H1 (cell line): ENCODE results near the gene TEX264. TPM values are rescaled to one million over a fixed set of nuclear protein-coding genes. Genes with fewer than 3 reads are reported as not detected.

ENCODE experiments used
- CTCF ChIA-PET: fragments of 300-600 bp; sonication (Branson Sonifier 250); formaldehyde crosslinking; loops from one replicate; lab custom pipeline; 2021; ENCODE audit not compliant: partially characterized antibody; lab: Charles Lee
- POLR2A ChIA-PET: fragments of 300-600 bp; sonication (Branson Sonifier 250); formaldehyde crosslinking; loops from one replicate; lab custom pipeline; 2021; ENCODE audit warnings: inconsistent platforms; ENCODE audit not compliant: partially characterized antibody; lab: Charles Lee
- DNase-seq, 2 experiments: peaks; one replicate each; pipeline versions ENCODE4 v3.0.0 to v3.0.0-alpha.2; 2010 to 2022; ENCODE audit warnings: low spot score in 2 of 2, low read depth in 1 of 2, mixed read lengths in 1 of 2
- FAIRE-seq: peaks from 2 replicates; lab custom pipeline; 2011; peaks lifted over from hg19 to GRCh38; lab: Jason Lieb, UNC
- H2AFZ ChIP-seq: 2 replicates; pipeline ENCODE4 v1.8.1; 2012; ENCODE audit warnings: low read length, inconsistent platforms
- H2AK5ac ChIP-seq: 2 replicates; pipeline ENCODE4 v1.6.1; 2013; ENCODE audit warnings: low read depth, low read length
- H2BK120ac ChIP-seq: replicated peaks from 2 replicates; pipeline ENCODE3; 2013; ENCODE audit warnings: low read depth, low read length, inconsistent platforms
- H2BK12ac ChIP-seq: 2 replicates; pipeline ENCODE4 v1.6.1; 2013; ENCODE audit warnings: low read depth, low read length
- H2BK15ac ChIP-seq: 2 replicates; pipeline ENCODE4 v1.6.1; 2013; ENCODE audit warnings: low read length
- H2BK20ac ChIP-seq: 2 replicates; pipeline ENCODE4 v1.6.1; 2013; ENCODE audit warnings: low read length
- H2BK5ac ChIP-seq: 2 replicates; pipeline ENCODE4 v1.6.1; 2013; ENCODE audit warnings: low read depth, low read length
- H3K14ac ChIP-seq: 2 replicates; pipeline ENCODE4 v1.6.1; 2013; ENCODE audit warnings: inconsistent platforms; ENCODE audit not compliant: insufficient read length
- H3K18ac ChIP-seq: 2 replicates; pipeline ENCODE4 v1.6.1; 2013; ENCODE audit warnings: low read length; ENCODE audit errors: extremely low read depth
- H3K23ac ChIP-seq: 2 replicates; pipeline ENCODE4 v1.6.1; 2013; ENCODE audit warnings: inconsistent platforms; ENCODE audit not compliant: insufficient read length
- H3K23me2 ChIP-seq: 2 replicates; pipeline ENCODE4 v1.6.1; 2013; ENCODE audit warnings: low read depth, low read length
- H3K27ac ChIP-seq: 2 replicates; pipeline ENCODE4 v1.6.1; 2011; ENCODE audit warnings: low read depth, low read length, inconsistent platforms
- H3K27me3 ChIP-seq, 4 experiments: replicated peaks in 1 of 4; 1 replicate in 1 of 4; 2 replicates in 3 of 4; pipeline versions ENCODE4 v1.6.1 to v1.8.1; 2011 to 2013; ENCODE audit warnings: low read length in 3 of 4, mild to moderate bottlenecking in 3 of 4, inconsistent platforms in 2 of 4, mixed read lengths in 2 of 4, moderate library complexity in 1 of 4; ENCODE audit not compliant: control insufficient read depth in 3 of 4, insufficient read depth in 3 of 4; ENCODE audit errors: extremely low read depth in 1 of 4
- H3K36me3 ChIP-seq, 4 experiments: 2 replicates each; pipeline versions ENCODE4 v1.6.1 to v1.8.1; 2011 to 2013; ENCODE audit warnings: mild to moderate bottlenecking in 4 of 4, low read length in 3 of 4, moderate library complexity in 2 of 4, control low read depth in 1 of 4, inconsistent platforms in 1 of 4; ENCODE audit not compliant: insufficient read depth in 4 of 4, control insufficient read depth in 2 of 4
- H3K4ac ChIP-seq: replicated peaks from 2 replicates; pipeline ENCODE3; 2013; ENCODE audit warnings: low read length, low read depth, mixed read lengths, inconsistent platforms; ENCODE audit not compliant: insufficient read length
- H3K4me1 ChIP-seq, 4 experiments: replicated peaks in 1 of 4; 1 replicate in 1 of 4; 2 replicates in 3 of 4; pipeline versions ENCODE4 v1.6.1 to v1.8.1; 2011 to 2013; ENCODE audit warnings: low read length in 3 of 4, inconsistent platforms in 2 of 4, mixed read lengths in 1 of 4; ENCODE audit not compliant: insufficient read depth in 4 of 4, control insufficient read depth in 3 of 4
- H3K4me2 ChIP-seq, 2 experiments: 2 replicates each; pipeline versions ENCODE4 v1.6.1 to v1.8.1; 2011 to 2013; ENCODE audit warnings: low read depth in 2 of 2, low read length in 2 of 2, control low read depth in 1 of 2, inconsistent platforms in 1 of 2, mild to moderate bottlenecking in 1 of 2; ENCODE audit not compliant: insufficient read depth in 1 of 2
- H3K4me3 ChIP-seq, 4 experiments: fragments of 200-600, 300-600 bp in 1 of 4; sonication (generic), shearing (Covaris generic), sonication (Bioruptor Twin) in 1 of 4; 2 replicates each; pipeline versions ENCODE4 v1.5.1 to v1.8.1; 2011 to 2016; ENCODE audit warnings: low read length in 4 of 4, low read depth in 3 of 4, control low read depth in 2 of 4, inconsistent platforms in 2 of 4, mild to moderate bottlenecking in 2 of 4, mixed read lengths in 1 of 4, moderate library complexity in 1 of 4; ENCODE audit not compliant: insufficient read depth in 2 of 4; ENCODE audit errors: extremely low read depth in 1 of 4
- H3K56ac ChIP-seq: replicated peaks from 2 replicates; pipeline ENCODE3; 2013; ENCODE audit warnings: low read depth, mild to moderate bottlenecking, mixed read lengths, low read length, inconsistent platforms; ENCODE audit not compliant: insufficient read length
- H3K79me1 ChIP-seq: 2 replicates; pipeline ENCODE4 v1.6.1; 2013; ENCODE audit warnings: low read depth, low read length, control low read depth
- H3K79me2 ChIP-seq, 2 experiments: 2 replicates each; pipeline versions ENCODE4 v1.6.1 to v1.8.1; 2012 to 2013; ENCODE audit warnings: low read length in 2 of 2, mild to moderate bottlenecking in 2 of 2, inconsistent platforms in 1 of 2; ENCODE audit not compliant: insufficient read depth in 2 of 2, control insufficient read depth in 1 of 2
- H3K9ac ChIP-seq, 4 experiments: replicated peaks in 1 of 4; 1 replicate in 1 of 4; 2 replicates in 3 of 4; pipeline versions ENCODE4 v1.6.1 to v1.8.1; 2011 to 2013; ENCODE audit warnings: low read depth in 3 of 4, low read length in 3 of 4, control low read depth in 2 of 4, mild to moderate bottlenecking in 2 of 4, moderate library complexity in 2 of 4, inconsistent platforms in 1 of 4; ENCODE audit errors: extremely low read depth in 1 of 4
- H3K9me3 ChIP-seq, 2 experiments: 2 replicates each; pipeline versions ENCODE4 v1.6.1 to v1.8.1; 2012 to 2013; ENCODE audit warnings: mild to moderate bottlenecking in 2 of 2, moderate library complexity in 2 of 2, control low read depth in 1 of 2, inconsistent platforms in 1 of 2, low read depth in 1 of 2, low read length in 1 of 2, mixed read lengths in 1 of 2; ENCODE audit not compliant: insufficient read depth in 2 of 2
- H4K20me1 ChIP-seq, 2 experiments: replicated peaks in 1 of 2; 2 replicates each; pipeline versions ENCODE3 to v1.8.1; 2011 to 2013; ENCODE audit warnings: inconsistent platforms in 2 of 2, low read length in 2 of 2, mild to moderate bottlenecking in 1 of 2; ENCODE audit not compliant: insufficient read depth in 2 of 2, control insufficient read depth in 1 of 2
- H4K5ac ChIP-seq: 2 replicates; pipeline ENCODE4 v1.6.1; 2013; ENCODE audit warnings: low read length, low read depth, mixed read lengths, inconsistent platforms; ENCODE audit not compliant: insufficient read length
- H4K8ac ChIP-seq: 2 replicates; pipeline ENCODE4 v1.8.0; 2013; ENCODE audit warnings: mild to moderate bottlenecking, moderate library complexity, low read length, inconsistent platforms; ENCODE audit not compliant: insufficient read depth; ENCODE audit errors: extremely low read depth
- H4K91ac ChIP-seq: replicated peaks from 2 replicates; pipeline ENCODE3; 2013; ENCODE audit warnings: low read length, mixed read lengths, inconsistent platforms; ENCODE audit not compliant: insufficient read length
- CEBPB ChIP-seq: IDR thresholded peaks from 2 replicates; pipeline ENCODE4 v1.6.1; 2012; ENCODE audit warnings: low read depth, low read length
- CHD2 ChIP-seq: IDR thresholded peaks from 2 replicates; pipeline ENCODE4 v1.6.1; 2012; ENCODE audit warnings: low read length, improper control_type of control experiment
- CREB1 ChIP-seq: IDR thresholded peaks from 2 replicates; pipeline ENCODE4 v1.6.1; 2012; ENCODE audit warnings: inconsistent platforms
- CTCF ChIP-seq, 3 experiments: IDR thresholded peaks; 1 replicate in 2 of 3; 2 replicates in 1 of 3; pipeline versions ENCODE4 v1.5.1 to v1.6.1; 2011; ENCODE audit warnings: low read length in 3 of 3, mild to moderate bottlenecking in 3 of 3, inconsistent platforms in 2 of 3, low read depth in 1 of 3, moderate library complexity in 1 of 3; ENCODE audit not compliant: insufficient read depth in 1 of 3; ENCODE audit errors: control extremely low read depth in 1 of 3
- EGR1 ChIP-seq: IDR thresholded peaks from 2 replicates; pipeline ENCODE4 v1.6.1; 2011; ENCODE audit warnings: low read depth, low read length, borderline replicate concordance
- FOSL1 ChIP-seq: IDR thresholded peaks from 2 replicates; pipeline ENCODE4 v1.6.1; 2011; ENCODE audit warnings: mild to moderate bottlenecking, low read depth, low read length, moderate library complexity; ENCODE audit not compliant: insufficient read depth
- JUN ChIP-seq: IDR thresholded peaks from 2 replicates; pipeline ENCODE4 v1.6.1; 2011; ENCODE audit warnings: low read depth, mild to moderate bottlenecking, improper control_type of control experiment, low read length
- NRF1 ChIP-seq: IDR thresholded peaks from 2 replicates; pipeline ENCODE4 v1.6.1; 2011; ENCODE audit warnings: mild to moderate bottlenecking, low read depth, low read length, improper control_type of control experiment
- SIN3A ChIP-seq, 2 experiments: IDR thresholded peaks in 1 of 2; conservative IDR thresholded peaks in 1 of 2; 2 replicates each; pipeline ENCODE4 v1.6.1; 2011 to 2012; ENCODE audit warnings: low read length in 2 of 2, improper control_type of control experiment in 1 of 2, low read depth in 1 of 2, mild to moderate bottlenecking in 1 of 2
- SP2 ChIP-seq: IDR thresholded peaks from 2 replicates; pipeline ENCODE4 v1.6.1; 2012; ENCODE audit warnings: mild to moderate bottlenecking, low read length, inconsistent platforms
- WGBS, 2 experiments: shearing (Covaris generic) in 1 of 2; methylation state at CpG; one replicate each; pipeline versions ENCODE4 v1.1.6 to v1.1.7; 2013 to 2015; ENCODE audit warnings: low lambda C conversion rate in 2 of 2, mixed read lengths in 2 of 2, inconsistent platforms in 1 of 2, low coverage in 1 of 2, missing lambda C conversion rate in 1 of 2; ENCODE audit not compliant: insufficient replicate concordance in 2 of 2, insufficient coverage in 1 of 2, insufficient read length in 1 of 2; ENCODE audit errors: extremely low coverage in 1 of 2, missing lambda C conversion rate in 1 of 2; 5-methylcytosine and 5-hydroxymethylcytosine counted together
- polyA plus RNA-seq, 7 experiments: library from polyadenylated mRNA; depleted of rRNA in 3 of 7; stranded (reverse) in 5 of 7; unstranded in 2 of 7; fragments of >200 nt in 5 of 7; fragments of 200-250 nt in 2 of 7; gene quantifications; 1 replicate in 5 of 7; 2 replicates in 1 of 7; 4 replicates in 1 of 7; pipeline versions ENCODE4 v1.2.1 to v1.2.3, GENCODE V29; 2011 to 2013; ENCODE audit warnings: missing spikeins in 2 of 7, mixed read lengths in 2 of 7
- total RNA-seq: library from RNA; stranded (reverse); fragmentation: NEBNext Ultra II Directional; extraction: Animal tissue kit (Norgen Biotek cat#: 25700); gene quantifications from 2 replicates; pipeline ENCODE4 v1.2.1, GENCODE V29; 2021

TEX264 gene
- total and polyA plus RNA-seq, 2 of the 8 experiments (the other 6 are each of a cell fraction or from before 2014, with no cell fraction given): 11.2 to 35.6 TPM

- Histone ChIP-seq H4K5ac (no peak overlapping the region), H2BK12ac (no peak overlapping the region), H2BK120ac (no peak overlapping the region), H2BK20ac (no peak overlapping the region), H3K36me3 (no peaks in the 10 kb centered on the region), H2AFZ (no peak overlapping the region), H2BK15ac (no peak overlapping the region), H4K91ac (no peak overlapping the region), H3K9me3 (no peaks in the 10 kb centered on the region), H3K79me2 (no peaks in the 10 kb centered on the region), H4K20me1 (no peaks in the 10 kb centered on the region), H2BK5ac (no peak overlapping the region), H3K4me2 (no peak overlapping the region), H3K23ac (no peak overlapping the region), H3K56ac (no peak overlapping the region), H3K27me3 (no peaks in the 10 kb centered on the region), H2AK5ac (no peak overlapping the region), H3K18ac (no peak overlapping the region), H3K4ac (no peak overlapping the region), H3K9ac (no peak overlapping the region), H3K4me1 (peaks cover 0 to 10% (median 5%) of the 10 kb centered on the region in 4 experiments; a peak in 4 of 7 replicates), H3K23me2 (peaks cover 7% of the 10 kb centered on the region; the same call in 1 of the 2 replicates), H4K8ac (no peak overlapping the region; the same call in 1 of the 2 replicates), H3K4me3 (no peak overlapping the region), H3K27ac (no peak overlapping the region), H3K79me1 (peaks cover 3% of the 10 kb centered on the region; the same call in 1 of the 2 replicates), H3K14ac (no peak overlapping the region)
- POLR2A ChIA-PET: interaction anchor here (1.0 to 1.3 kb wide), 3 partner anchors 12 to 175 kb away, joined by 3 to 4 read pairs (median 4); partner anchors contain the start of gene DCAF1
- DNase-seq (no peak), FAIRE-seq (no peak)
- CTCF ChIA-PET: interaction anchor here (0.7 to 10.9 kb wide), 14 partner anchors 7 to 1098 kb away, joined by 3 to 137 read pairs (median 4); partner anchors contain the start of gene DCAF1
- WGBS, 2 experiments: 83% methylated on average over 14 of the region's 14 CpGs; no CpG with 5 or more reads in 1 of the 2 experiments
- TF ChIP-seq SP2 (no peak), CREB1 (no peak), NRF1 (no peak), SIN3A (conservative IDR thresholded peaks at IDR 0.05 in 1 of 2, IDR thresholded peaks at IDR 0.05 in 1 of 2; ENCODE audit: low read depth in 1 of 2, low read length in 2 of 2) (no peak), JUN (no peak), CEBPB (no peak), CTCF (IDR thresholded peaks at IDR 0.05; ENCODE audit: control extremely low read depth in 1 of 3, insufficient read depth in 1 of 3, low read depth in 1 of 3, low read length in 3 of 3) (no peak), CHD2 (no peak), FOSL1 (no peak), EGR1 (no peak)
Observed at GRCh38 chr3:51673802-51674654, 3.0 kb downstream of the TEX264 start.
